CD4-positive, alpha-beta T cell (primary cell): Measurements from ENCODE around the gene MIER1. TPM values are rescaled to one million over a fixed set of nuclear protein-coding genes. Genes with fewer than 3 reads are reported as not detected.

ENCODE experiments used
- ATAC-seq: fragments of 200-7000 bp; cut with Tn5 transposase; one replicate; pipeline ENCODE4 v1.10.0; 2022; ENCODE audit warnings: mild to moderate bottlenecking; ENCODE audit not compliant: poor library complexity
- CTCF ChIA-PET: fragments of 350-600 bp; sonication (Branson Sonifier 250); formaldehyde crosslinking; loops from one replicate; lab custom pipeline; 2021; ENCODE audit warnings: antibody characterized with exemption, inconsistent platforms; lab: Charles Lee
- POLR2A ChIA-PET: fragments of 350-600 bp; sonication (Branson Sonifier 250); formaldehyde crosslinking; loops from one replicate; lab custom pipeline; 2021; ENCODE audit warnings: antibody characterized with exemption, inconsistent platforms; lab: Charles Lee
- DNase-seq, 14 experiments: peaks; one replicate each; pipeline ENCODE4 v3.0.0-alpha.2; 2013 to 2020; ENCODE audit warnings: mixed read lengths in 2 of 14
- H3K27ac ChIP-seq, 2 donors: one replicate each; pipeline versions ENCODE4 v1.5.1 to v1.7.0; 2013; ENCODE audit warnings: low read length in 2 of 2, low read depth in 1 of 2, mild to moderate bottlenecking in 1 of 2
- H3K27me3 ChIP-seq, 2 experiments: 1 replicate in 1 of 2; 2 replicates in 1 of 2; pipeline versions ENCODE4 v1.6.1 to v1.7.0; 2013; ENCODE audit warnings: low read length in 2 of 2, control low read depth in 1 of 2, mild to moderate bottlenecking in 1 of 2, moderate library complexity in 1 of 2; ENCODE audit not compliant: insufficient read depth in 2 of 2, control insufficient read depth in 1 of 2
- H3K36me3 ChIP-seq: one replicate; pipeline ENCODE4 v1.6.1; 2013; ENCODE audit warnings: low read length, control low read depth; ENCODE audit not compliant: insufficient read depth
- H3K4me1 ChIP-seq: one replicate; pipeline ENCODE4 v1.6.1; 2013; ENCODE audit warnings: low read length, control low read depth; ENCODE audit not compliant: insufficient read depth
- H3K4me3 ChIP-seq: one replicate; pipeline ENCODE4 v1.5.1; 2013; ENCODE audit warnings: mild to moderate bottlenecking, low read length, moderate library complexity
- H3K9me3 ChIP-seq, 2 experiments: 1 replicate in 1 of 2; 2 replicates in 1 of 2; pipeline versions ENCODE4 v1.6.1 to v1.7.0; 2013; ENCODE audit warnings: low read length in 2 of 2, mild to moderate bottlenecking in 2 of 2, control low read depth in 1 of 2, moderate library complexity in 1 of 2; ENCODE audit not compliant: control insufficient read depth in 1 of 2, insufficient read depth in 1 of 2
- H3K27ac Mint-ChIP-seq: one replicate; pipeline ENCODE4 v1.8.0; 2020; ENCODE audit warnings: mixed read lengths
- H3K27me3 Mint-ChIP-seq: one replicate; pipeline ENCODE4 v1.8.0; 2021; ENCODE audit warnings: mixed read lengths
- H3K36me3 Mint-ChIP-seq: one replicate; pipeline ENCODE4 v1.8.0; 2021; ENCODE audit warnings: low read depth, mixed read lengths
- H3K4me1 Mint-ChIP-seq: one replicate; pipeline ENCODE4 v1.8.0; 2021; ENCODE audit warnings: low read depth, mixed read lengths
- H3K4me3 Mint-ChIP-seq: one replicate; pipeline ENCODE4 v1.8.0; 2020; ENCODE audit warnings: mild to moderate bottlenecking, mixed read lengths
- H3K9me3 Mint-ChIP-seq: one replicate; pipeline ENCODE4 v1.8.0; 2020; ENCODE audit warnings: mixed read lengths
- intact Hi-C, 2 experiments: fragments of 100-400 bp; cut with DNase I in 1 of 2; cut with micrococcal nuclease in 1 of 2; formaldehyde crosslinking; loops; one replicate each; pipeline versions ENCODE4 v1.15.1 to v1.9.0; 2023 to 2025; cut with DNase I, micrococcal nuclease
- total RNA-seq, 174 experiments: library from RNA in 2 of 174; stranded (reverse) in 2 of 174; gene quantifications; one replicate each; pipeline ENCODE4 v1.2.3 and lab custom pipeline; 2021 to 2026
- TF ChIP-seq, protein P1 (sequence below): fragments of 200-600 bp; IDR thresholded peaks from one replicate; pipeline ENCODE4 v1.8.0; 2022; ENCODE audit warnings: antibody characterized with exemption, mild to moderate bottlenecking

The MIER1 gene
- total RNA-seq, 2 experiments from 2014 or later = 106 to 107 TPM

DNA sequence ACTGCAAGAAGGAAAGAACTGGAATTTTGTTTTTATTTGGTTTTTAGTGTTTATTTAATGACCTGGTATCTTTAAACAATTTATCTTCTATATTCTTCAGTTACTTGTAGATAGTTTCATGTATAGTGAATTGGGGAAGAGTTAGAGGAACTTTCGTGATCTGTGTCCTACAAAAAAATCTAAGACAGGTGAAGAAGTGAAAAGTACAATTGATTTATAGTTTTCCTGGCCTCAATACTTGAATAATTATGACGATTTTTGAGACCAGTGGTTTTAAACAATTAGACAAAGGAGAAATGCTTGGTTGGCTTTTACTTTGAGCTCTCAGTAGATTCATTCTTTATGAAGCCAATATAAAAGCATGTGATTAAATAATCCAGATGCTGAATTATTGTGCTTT, 7.5 kb downstream of the MIER1 start:
- Mint-ChIP-seq H3K4me1 (peaks cover 75% of the 10 kb centered on the region), H3K27me3 (no peaks in the 10 kb centered on the region), H3K36me3 (peaks cover 21% of the 10 kb centered on the region), H3K9me3 (no peaks in the 10 kb centered on the region), H3K27ac (peak overlapping the region; percentile 84), H3K4me3 (peak overlapping the region; percentile 80)
- ChIA-PET POLR2A (interaction anchor here (1.0 to 2.8 kb wide), 4 partner anchors 8 to 240 kb away, joined by 3 to 23 read pairs (median 4); partner anchors contain the start of genes DNAI4 and MIER1), CTCF (interaction anchor here (1.2 kb wide), 1 partner anchor 23 kb away, joined by 4 read pairs; no protein-coding TSS in a partner anchor)
- TF ChIP-seq, protein P1, sequence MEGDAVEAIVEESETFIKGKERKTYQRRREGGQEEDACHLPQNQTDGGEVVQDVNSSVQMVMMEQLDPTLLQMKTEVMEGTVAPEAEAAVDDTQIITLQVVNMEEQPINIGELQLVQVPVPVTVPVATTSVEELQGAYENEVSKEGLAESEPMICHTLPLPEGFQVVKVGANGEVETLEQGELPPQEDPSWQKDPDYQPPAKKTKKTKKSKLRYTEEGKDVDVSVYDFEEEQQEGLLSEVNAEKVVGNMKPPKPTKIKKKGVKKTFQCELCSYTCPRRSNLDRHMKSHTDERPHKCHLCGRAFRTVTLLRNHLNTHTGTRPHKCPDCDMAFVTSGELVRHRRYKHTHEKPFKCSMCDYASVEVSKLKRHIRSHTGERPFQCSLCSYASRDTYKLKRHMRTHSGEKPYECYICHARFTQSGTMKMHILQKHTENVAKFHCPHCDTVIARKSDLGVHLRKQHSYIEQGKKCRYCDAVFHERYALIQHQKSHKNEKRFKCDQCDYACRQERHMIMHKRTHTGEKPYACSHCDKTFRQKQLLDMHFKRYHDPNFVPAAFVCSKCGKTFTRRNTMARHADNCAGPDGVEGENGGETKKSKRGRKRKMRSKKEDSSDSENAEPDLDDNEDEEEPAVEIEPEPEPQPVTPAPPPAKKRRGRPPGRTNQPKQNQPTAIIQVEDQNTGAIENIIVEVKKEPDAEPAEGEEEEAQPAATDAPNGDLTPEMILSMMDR = no peak
- Histone ChIP-seq H3K4me3 (peak overlapping the region; percentile 93), H3K9me3 (no peaks in the 10 kb centered on the region), H3K27ac (no peak overlapping the region), H3K36me3 (no peaks in the 10 kb centered on the region), H3K27me3 (no peaks in the 10 kb centered on the region), H3K4me1 (peaks cover 22% of the 10 kb centered on the region)
- no peak for DNase-seq
- intact Hi-C loops = loop anchor here (5.0 to 10.0 kb wide), 5 partner anchors 35 to 1507 kb away; partner anchors contain the start of genes LEPR (in 1 of the 2), LEPROT (in 1 of the 2) and SLC35D1 (in 1 of the 2)
- no peak for ATAC-seq

GRCh38 chr1:66933887-66934700, 9.3 kb downstream of the MIER1 start:
- ChIA-PET CTCF (interaction anchor here (0.8 to 1.3 kb wide), 2 partner anchors 10 to 13 kb away, joined by 3 to 5 read pairs; no protein-coding TSS in a partner anchor), POLR2A (interaction anchor here (0.7 to 2.8 kb wide), 3 partner anchors 10 to 651 kb away, joined by 3 to 23 read pairs (median 4); partner anchors contain the start of genes DNAI4 and MIER1)
- Mint-ChIP-seq H3K27ac (peak overlapping the region; percentile 84), H3K4me1 (peaks cover 83% of the 10 kb centered on the region), H3K27me3 (no peaks in the 10 kb centered on the region), H3K4me3 (peak overlapping the region; percentile 80), H3K9me3 (no peaks in the 10 kb centered on the region), H3K36me3 (peaks cover 27% of the 10 kb centered on the region)
- H3K36me3 ChIP-seq = no peaks in the 10 kb centered on the region
- DNase-seq (peak in 3 of 14 experiments; percentile 37 to 59 (median 47)), ATAC-seq (peak; percentile 10)
- peak overlapping the region; percentile 3 to 30 for H3K27ac ChIP-seq
- H3K9me3 ChIP-seq = no peaks in the 10 kb centered on the region
- no peaks in the 10 kb centered on the region for H3K27me3 ChIP-seq
- H3K4me3 ChIP-seq = peak overlapping the region; percentile 46
- intact Hi-C loops = loop anchor here (5.0 to 10.0 kb wide), 5 partner anchors 33 to 1509 kb away; partner anchors contain the start of genes LEPR (in 1 of the 2), LEPROT (in 1 of the 2) and SLC35D1 (in 1 of the 2)
- peaks cover 23% of the 10 kb centered on the region for H3K4me1 ChIP-seq
- TF ChIP-seq, protein P1 = no peak

- Mint-ChIP-seq H3K27me3 (no peaks in the 10 kb centered on the region), H3K4me3 (peak overlapping the region; percentile 36), H3K9me3 (no peaks in the 10 kb centered on the region), H3K27ac (peak overlapping the region; percentile 69), H3K4me1 (peaks cover 97% of the 10 kb centered on the region), H3K36me3 (peaks cover 37% of the 10 kb centered on the region)
- ATAC-seq (no peak), DNase-seq (no peak)
- Histone ChIP-seq H3K36me3 (peaks cover 12% of the 10 kb centered on the region), H3K4me1 (peaks cover 25% of the 10 kb centered on the region), H3K9me3 (no peaks in the 10 kb centered on the region), H3K4me3 (no peak overlapping the region), H3K27ac (no peak overlapping the region), H3K27me3 (no peaks in the 10 kb centered on the region)
- TF ChIP-seq, protein P1 = no peak
- CTCF ChIA-PET = no interaction called here
- POLR2A ChIA-PET = interaction anchor here (1.1 kb wide), 3 partner anchors 10 to 44 kb away, joined by 3 to 4 read pairs (median 3); partner anchors contain the start of genes DNAI4 and MIER1
- intact Hi-C loops = loop anchor here (10.0 kb wide), 2 partner anchors 117 to 1513 kb away; partner anchors contain the start of genes LEPR (in 1 of the 2), LEPROT (in 1 of the 2) and SLC35D1 (in 1 of the 2)
Observed at GRCh38 chr1:66937529-66938234, 12.9 kb downstream of the MIER1 start.
